ACC112 (cell line): ENCODE results near the gene CMTM2.
"Not testable (repeated sequence)": the region's sequence is repeated elsewhere in the genome, so short reads cannot be mapped to it uniquely, and the experiment has no call there.

ENCODE experiments used
- H2AFZ ChIP-seq: fragments of 200-600 bp; sonication (generic); one replicate; pipeline ENCODE4 v1.6.0; 2017; ENCODE audit warnings: antibody characterized with exemption, low read length; ENCODE audit not compliant: unreplicated experiment
- H3K27ac ChIP-seq: fragments of 200-600 bp; sonication (generic); 2 replicates; pipeline ENCODE4 v1.5.1; 2014; ENCODE audit warnings: low read depth, mild to moderate bottlenecking, antibody characterized with exemption, low read length, moderate library complexity
- H3K27me3 ChIP-seq: fragments of 200-600 bp; sonication (generic); 2 replicates; pipeline ENCODE4 v1.6.1; 2014; ENCODE audit warnings: mild to moderate bottlenecking, antibody characterized with exemption, low read length, moderate library complexity, mixed read lengths; ENCODE audit not compliant: insufficient read depth
- H3K36me3 ChIP-seq: fragments of 200-600 bp; sonication (generic); 2 replicates; pipeline ENCODE4 v1.6.1; 2016; ENCODE audit warnings: mild to moderate bottlenecking, antibody characterized with exemption, low read length, moderate library complexity, mixed read lengths; ENCODE audit not compliant: insufficient read depth
- H3K4me1 ChIP-seq: fragments of 200-600 bp; sonication (generic); one replicate; pipeline ENCODE4 v1.6.1; 2016; ENCODE audit warnings: low read length, mixed read lengths; ENCODE audit not compliant: insufficient read depth, unreplicated experiment, control insufficient read depth
- H3K4me3 ChIP-seq: fragments of 200-600 bp; sonication (generic); 2 replicates; pipeline ENCODE4 v1.5.1; 2014; ENCODE audit warnings: mild to moderate bottlenecking, low read depth, low read length
- H3K79me2 ChIP-seq: fragments of 200-600 bp; sonication (generic); one replicate; pipeline ENCODE4 v1.6.0; 2016; ENCODE audit warnings: low read length; ENCODE audit not compliant: control insufficient read depth, unreplicated experiment, insufficient read depth

Gene CMTM2

DNA sequence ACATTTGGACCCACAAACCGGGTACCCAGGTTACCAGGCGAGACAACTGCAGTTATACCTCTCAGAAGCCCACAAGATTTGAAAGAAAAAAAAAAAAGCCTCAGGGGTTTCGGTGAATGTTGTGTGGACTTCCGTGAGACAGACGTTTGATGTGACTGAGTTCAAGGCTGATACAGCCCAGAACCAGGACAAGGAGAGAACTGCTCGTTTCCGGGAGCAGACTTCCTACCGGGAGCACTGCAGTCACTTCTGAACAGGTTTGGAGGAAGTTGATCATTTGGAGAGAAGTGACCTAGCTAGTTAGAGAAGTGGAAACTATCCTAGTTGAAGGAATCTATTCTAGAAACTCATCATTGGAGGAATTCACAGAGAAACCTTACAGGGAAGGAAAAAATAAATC lies 26.0 kb upstream of the CMTM2 start:
- Histone ChIP-seq H3K4me3 (peak overlapping the region; percentile 93), H2AFZ (no peak overlapping the region), H3K79me2 (peaks cover 62% of the 10 kb centered on the region), H3K27me3 (no peaks in the 10 kb centered on the region), H3K36me3 (no peaks in the 10 kb centered on the region), H3K27ac (no peak overlapping the region), H3K4me1 (peaks cover 40% of the 10 kb centered on the region)

DNA sequence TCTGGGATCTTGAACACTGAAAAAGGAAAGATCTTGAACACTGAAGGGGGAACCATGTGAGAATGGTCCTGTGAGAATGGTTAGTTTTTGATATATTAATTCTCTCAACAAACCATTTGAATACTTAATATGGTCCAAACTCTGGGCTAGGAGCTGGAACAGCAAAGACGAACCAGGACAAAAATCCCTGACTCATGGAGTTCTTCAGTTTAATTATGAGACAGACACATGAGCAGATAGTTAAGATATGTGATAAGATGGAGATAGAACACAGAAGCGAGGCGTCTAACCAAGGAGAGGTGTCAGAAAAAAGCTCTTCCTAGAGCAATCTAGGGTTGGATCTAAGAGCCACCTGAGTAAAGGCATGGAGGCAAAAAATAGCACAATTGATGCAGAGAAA lies 25.2 kb upstream of the CMTM2 start:
- H3K27ac ChIP-seq = no peak overlapping the region
- H3K36me3 ChIP-seq = 0 out of 2 replicates have a peak, but pooled peaks cover 2% of the 10 kb centered on the region
- H3K4me1 ChIP-seq = peaks cover 33% of the 10 kb centered on the region
- peak overlapping the region; percentile 93 for H3K4me3 ChIP-seq
- peaks cover 70% of the 10 kb centered on the region for H3K79me2 ChIP-seq
- no peak overlapping the region for H2AFZ ChIP-seq
- no peaks in the 10 kb centered on the region for H3K27me3 ChIP-seq

- H3K4me3 ChIP-seq = no peak overlapping the region; the same call in 1 of the 2 replicates
- H3K4me1 ChIP-seq = peaks cover 31% of the 10 kb centered on the region
- H2AFZ ChIP-seq = no peak overlapping the region
- no peaks in the 10 kb centered on the region for H3K27me3 ChIP-seq
- H3K27ac ChIP-seq = no peak overlapping the region
- H3K36me3 ChIP-seq = 0 out of 2 replicates have a peak, but pooled peaks cover 3% of the 10 kb centered on the region
- H3K79me2 ChIP-seq = peaks cover 75% of the 10 kb centered on the region
Measured at GRCh38 chr16:66554495-66554894, 24.8 kb upstream of the CMTM2 start.

DNA sequence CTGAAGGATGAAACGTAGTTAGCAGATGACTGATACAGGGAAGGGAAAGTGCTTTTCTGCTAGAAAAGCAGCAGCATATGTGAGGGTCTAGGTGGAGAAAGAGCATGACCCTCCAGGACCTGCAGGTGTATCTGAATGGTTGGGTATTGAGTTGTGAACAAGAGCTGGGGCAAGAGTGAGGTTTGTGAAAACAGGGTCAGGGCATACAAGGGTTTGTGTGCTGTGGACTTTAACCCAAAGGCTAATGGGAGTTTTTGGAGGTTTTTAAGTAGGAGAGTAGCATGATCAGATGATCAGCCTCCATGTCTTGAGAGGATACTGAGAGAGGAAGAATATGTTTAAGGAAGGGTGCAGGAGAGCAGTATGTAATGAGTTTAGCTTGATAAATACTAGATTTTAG lies 19.2 kb upstream of the CMTM2 start:
- no peak overlapping the region for H3K4me3 ChIP-seq
- no peak overlapping the region for H2AFZ ChIP-seq
- no peaks in the 10 kb centered on the region for H3K27me3 ChIP-seq
- peaks cover 4% of the 10 kb centered on the region for H3K4me1 ChIP-seq
- peaks cover 10% of the 10 kb centered on the region; the same call in 1 of the 2 replicates for H3K36me3 ChIP-seq
- H3K27ac ChIP-seq = no peak overlapping the region
- H3K79me2 ChIP-seq = peaks cover 67% of the 10 kb centered on the region

- Histone ChIP-seq H3K27ac (no peak overlapping the region), H3K4me3 (no peak overlapping the region), H3K27me3 (no peaks in the 10 kb centered on the region), H3K4me1 (no peaks in the 10 kb centered on the region), H2AFZ (no peak overlapping the region), H3K36me3 (peaks cover 10% of the 10 kb centered on the region; the same call in 1 of the 2 replicates), H3K79me2 (peaks cover 53% of the 10 kb centered on the region)
Measured at GRCh38 chr16:66561381-66562080, 17.7 kb upstream of the CMTM2 start.

- peaks cover 45% of the 10 kb centered on the region for H3K79me2 ChIP-seq
- H3K27ac ChIP-seq = no peak overlapping the region
Measured at GRCh38 chr16:66562409-66562808, 16.9 kb upstream of the CMTM2 start.

GRCh38 chr16:66562986-66563385 lies 16.3 kb upstream of the CMTM2 start:
- Histone ChIP-seq H3K27ac (no peak overlapping the region), H3K4me1 (peaks cover 5% of the 10 kb centered on the region), H3K27me3 (no peaks in the 10 kb centered on the region), H3K36me3 (peaks cover 10% of the 10 kb centered on the region; the same call in 1 of the 2 replicates), H3K4me3 (no peak overlapping the region), H3K79me2 (peaks cover 40% of the 10 kb centered on the region), H2AFZ (no peak overlapping the region)

More at GRCh38 chr16:66562409-66562808, 16.9 kb upstream of the CMTM2 start:
- peaks cover 10% of the 10 kb centered on the region; the same call in 1 of the 2 replicates for H3K36me3 ChIP-seq
- H3K4me1 ChIP-seq = no peaks in the 10 kb centered on the region
- no peak overlapping the region for H3K4me3 ChIP-seq
- no peak overlapping the region for H2AFZ ChIP-seq
- H3K27me3 ChIP-seq = no peaks in the 10 kb centered on the region

GRCh38 chr16:66563574-66564334 lies 15.5 kb upstream of the CMTM2 start:
- H3K36me3 ChIP-seq = peaks cover 10% of the 10 kb centered on the region; the same call in 1 of the 2 replicates
- peaks cover 7% of the 10 kb centered on the region for H3K4me1 ChIP-seq
- H3K4me3 ChIP-seq = no peak overlapping the region
- peaks cover 35% of the 10 kb centered on the region for H3K79me2 ChIP-seq
- H3K27me3 ChIP-seq = no peaks in the 10 kb centered on the region
- H3K27ac ChIP-seq = no peak overlapping the region
- no peak overlapping the region for H2AFZ ChIP-seq

DNA sequence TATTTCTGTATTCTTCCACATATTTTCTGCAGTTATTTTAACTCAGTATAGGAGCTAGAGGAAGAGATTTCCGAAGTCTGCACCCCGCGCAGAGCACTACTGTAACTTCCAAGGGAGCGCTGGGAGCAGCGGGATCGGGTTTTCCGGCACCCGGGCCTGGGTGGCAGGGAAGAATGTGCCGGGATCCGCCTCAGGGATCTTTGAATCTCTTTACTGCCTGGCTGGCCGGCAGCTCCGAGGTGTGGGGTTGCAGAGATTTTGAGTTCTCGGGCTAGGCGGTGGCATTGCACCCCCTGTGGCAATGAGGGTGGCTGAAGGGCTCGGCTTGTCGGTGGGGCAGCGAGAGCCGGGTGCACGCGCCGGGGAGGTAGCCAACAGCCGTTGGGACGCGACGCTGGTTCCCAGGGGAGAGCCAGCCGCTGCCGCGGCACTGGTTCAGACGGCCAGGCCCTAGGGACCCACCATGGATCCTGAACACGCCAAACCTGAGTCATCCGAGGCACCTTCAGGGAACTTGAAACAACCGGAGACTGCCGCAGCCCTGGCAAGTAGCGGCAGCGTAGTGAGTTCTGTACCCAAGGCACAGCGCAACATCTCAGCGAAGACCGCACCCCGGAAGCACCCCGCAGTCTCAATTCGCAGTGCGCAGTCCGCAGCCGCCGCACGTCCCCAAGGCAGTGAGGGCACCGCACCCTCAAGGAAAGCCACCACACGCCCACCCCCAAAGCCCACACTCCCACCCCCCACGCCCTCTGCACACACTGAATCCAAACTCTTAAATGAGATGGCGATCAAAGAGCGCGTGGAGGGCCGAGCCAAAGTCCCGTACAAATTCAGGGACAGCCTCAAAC lies 13.0 kb upstream of the CMTM2 start, which contains the start of gene CMTM1:
Gene CMTM1, plus strand, starts transcription at position 389 of the 851 bp plus-strand sequence. Its CDS starts 75 bp downstream, at position 464.
- no peak within 1 kb of the TSS for H2AFZ ChIP-seq
- peaks cover 13% of the 10 kb centered on the region for H3K36me3 ChIP-seq
- H3K4me3 ChIP-seq = no peak within 1 kb of the TSS
- no peak within 1 kb of the TSS for H3K27ac ChIP-seq
- peaks cover 13% of the 10 kb centered on the region for H3K79me2 ChIP-seq
- H3K27me3 ChIP-seq = no peaks in the 10 kb centered on the region
- H3K4me1 ChIP-seq = peaks cover 28% of the 10 kb centered on the region

GRCh38 chr16:66567270-66567669 lies 12.0 kb upstream of the CMTM2 start:
- Histone ChIP-seq H3K4me1 (peaks cover 28% of the 10 kb centered on the region), H3K79me2 (peaks cover 13% of the 10 kb centered on the region), H3K36me3 (peaks cover 16% of the 10 kb centered on the region), H3K27ac (peak overlapping the region; percentile 60; the same call in 1 of the 2 replicates)
- not testable (repeated sequence) for H3K27me3 ChIP-seq, H2AFZ ChIP-seq, H3K4me3 ChIP-seq
